Stimulated activated CD8-positive, alpha-beta memory T cell treated with anti-CD3 and anti-CD28 coated beads, Interleukin-7, amount 100 ng/mL, for 48 hours (primary cell): Measurements from ENCODE around the gene CDC42EP4.

Experiments used
- DNase-seq, 2 donors: peaks; one replicate each; pipeline ENCODE4 v3.0.0-alpha.2; 2020; ENCODE audit warnings: low read depth in 1 of 2; ENCODE audit errors: extremely low read depth in 1 of 2

The CDC42EP4 gene

GRCh38 chr17:73301369-73301768 lies 10.4 kb downstream of the CDC42EP4 start:
- no peak for DNase-seq

- no peak for DNase-seq
These were observed 11.4 kb downstream of the CDC42EP4 start for GRCh38 chr17:73300392-73300791.

GRCh38 chr17:73297934-73298861 lies 13.6 kb downstream of the CDC42EP4 start:
- no peak for DNase-seq

GRCh38 chr17:73293480-73293911 lies 18.3 kb downstream of the CDC42EP4 start:
- no peak for DNase-seq

- DNase-seq: no peak
These were observed 18.8 kb downstream of the CDC42EP4 start for GRCh38 chr17:73293031-73293430.

- no peak for DNase-seq
These were observed 19.7 kb downstream of the CDC42EP4 start for GRCh38 chr17:73292031-73292531.

- no peak for DNase-seq
These were observed 20.5 kb downstream of the CDC42EP4 start for GRCh38 chr17:73291260-73291801.

- no peak for DNase-seq
These were observed 21.2 kb downstream of the CDC42EP4 start for GRCh38 chr17:73290399-73291259.

- DNase-seq: no peak
These were observed 22.1 kb downstream of the CDC42EP4 start for GRCh38 chr17:73289549-73290254.

- DNase-seq: no peak
These were observed 23.1 kb downstream of the CDC42EP4 start for GRCh38 chr17:73288534-73289302.

GRCh38 chr17:73286863-73287296 lies 24.9 kb downstream of the CDC42EP4 start:
- no peak for DNase-seq

GRCh38 chr17:73285916-73286862 lies 25.6 kb downstream of the CDC42EP4 start:
- DNase-seq: no peak

GRCh38 chr17:73285603-73285908 lies 26.2 kb downstream of the CDC42EP4 start:
- DNase-seq: no peak

- no peak for DNase-seq
These were observed 26.7 kb downstream of the CDC42EP4 start for GRCh38 chr17:73284906-73285602.

- no peak for DNase-seq
These were observed 27.4 kb downstream of the CDC42EP4 start for GRCh38 chr17:73284354-73284753.

- DNase-seq: no peak
These were observed 27.9 kb downstream of the CDC42EP4 start for GRCh38 chr17:73283841-73284282.

GRCh38 chr17:73283250-73283649 lies 28.6 kb downstream of the CDC42EP4 start:
- no peak for DNase-seq

- DNase-seq: no peak
These were observed 29.2 kb downstream of the CDC42EP4 start for GRCh38 chr17:73282629-73283028.
